OCI-LY7 (cell line): ENCODE measurements around the gene ACD. TPM values are rescaled to one million over a fixed set of nuclear protein-coding genes. Genes with fewer than 3 reads are reported as not detected.

Experiments used
- BruUV-seq: library from RNA; stranded (reverse); fragments of 400-500 nt; replicated peaks from 2 replicates; lab custom pipeline; 2021; lab: Mats Ljungman, UMichigan
- CTCF ChIA-PET: fragments of 300-600 bp; sonication (Branson Sonifier 250); formaldehyde crosslinking; loops from one replicate; lab custom pipeline; 2022; ENCODE audit warnings: antibody characterized with exemption; ENCODE audit not compliant: unreplicated experiment; lab: Charles Lee
- POLR2A ChIA-PET: fragments of 300-600 bp; sonication (Branson Sonifier 250); formaldehyde crosslinking; loops from one replicate; lab custom pipeline; 2022; ENCODE audit warnings: antibody characterized with exemption; lab: Charles Lee
- DNase-seq: peaks from one replicate; pipeline ENCODE4 v3.0.0-alpha.2; 2015; ENCODE audit warnings: low spot score
- H2AFZ ChIP-seq: fragments of 200-600 bp; sonication (generic), shearing (Covaris generic); 2 replicates; pipeline ENCODE4 v1.6.1; 2014; ENCODE audit warnings: mild to moderate bottlenecking, antibody characterized with exemption, low read length, moderate library complexity
- H3K27ac ChIP-seq: fragments of 200-600 bp; sonication (generic); 2 replicates; pipeline ENCODE4 v1.5.1; 2014; ENCODE audit warnings: mixed run types, low read depth, mild to moderate bottlenecking, moderate library complexity, low read length, inconsistent platforms; ENCODE audit not compliant: poor library complexity, severe bottlenecking
- H3K36me3 ChIP-seq: fragments of 200-600 bp; sonication (generic); 2 replicates; pipeline ENCODE4 v1.6.1; 2014; ENCODE audit warnings: mild to moderate bottlenecking, antibody characterized with exemption, low read length, moderate library complexity, mixed read lengths; ENCODE audit not compliant: insufficient read depth
- H3K4me1 ChIP-seq: fragments of 200-600 bp; sonication (generic); 2 replicates; pipeline ENCODE4 v1.5.1; 2014; ENCODE audit warnings: mild to moderate bottlenecking, low read length; ENCODE audit not compliant: insufficient read depth, poor library complexity, severe bottlenecking
- H3K4me2 ChIP-seq: fragments of 200-600 bp; sonication (generic); 2 replicates; pipeline ENCODE4 v1.6.1; 2014; ENCODE audit warnings: mild to moderate bottlenecking, low read length
- H3K4me3 ChIP-seq: fragments of 200-600 bp; sonication (generic); 2 replicates; pipeline ENCODE4 v1.5.1; 2014; ENCODE audit warnings: mild to moderate bottlenecking, low read depth, low read length; ENCODE audit not compliant: poor library complexity, severe bottlenecking
- H3K79me2 ChIP-seq: fragments of 200-600 bp; sonication (generic); 2 replicates; pipeline ENCODE4 v1.6.1; 2016; ENCODE audit warnings: low read depth, mild to moderate bottlenecking, low read length, moderate library complexity, mixed read lengths; ENCODE audit not compliant: insufficient read depth
- H3K9me2 ChIP-seq: fragments of 200-600 bp; sonication (generic); 2 replicates; pipeline ENCODE4 v1.6.1; 2016; ENCODE audit warnings: mild to moderate bottlenecking, low read length, mixed read lengths; ENCODE audit not compliant: insufficient read depth
- H3K9me3 ChIP-seq: fragments of 200-600 bp; sonication (generic); 2 replicates; pipeline ENCODE4 v1.6.1; 2014; ENCODE audit warnings: mild to moderate bottlenecking, mixed run types, low read length, mixed read lengths
- H4K20me1 ChIP-seq: fragments of 200-600 bp; sonication (generic); 2 replicates; pipeline ENCODE4 v1.6.1; 2014; ENCODE audit warnings: mild to moderate bottlenecking, antibody characterized with exemption, low read length, moderate library complexity, mixed read lengths; ENCODE audit not compliant: insufficient read depth
- CTCF ChIP-seq: fragments of 200-600 bp; sonication (generic); conservative IDR thresholded peaks from 2 replicates; pipeline ENCODE4 v1.5.1; 2014; ENCODE audit warnings: mild to moderate bottlenecking, antibody characterized with exemption, low read length, moderate library complexity, mixed read lengths
- EZH2phosphoT487 ChIP-seq: fragments of 200-600 bp; sonication (generic); IDR thresholded peaks from 2 replicates; pipeline ENCODE4 v1.6.1; 2018; ENCODE audit warnings: low read depth, borderline replicate concordance, mild to moderate bottlenecking, mixed run types, antibody characterized with exemption, low read length, moderate library complexity, mixed read lengths
- intact Hi-C: fragments of 100-400 bp; cut with micrococcal nuclease; formaldehyde crosslinking; loops from one replicate; pipeline ENCODE4 v1.10.0; 2022; ENCODE audit not compliant: unreplicated experiment
- total RNA-seq, 2 experiments: library from RNA; depleted of rRNA in 1 of 2; stranded (reverse); fragments of >200 nt in 1 of 2; shearing (Covaris generic) in 1 of 2; gene quantifications; 2 replicates each; pipeline ENCODE4 v1.2.3, GENCODE V29; 2014 to 2022

Gene ACD
- total RNA-seq, 2 experiments from 2014 or later: 33.7 to 45.4 TPM

GRCh38 chr16:67672739-67673662, 12.9 kb upstream of the ACD start:
- no TSS peak for BruUV-seq
- no peaks in the 10 kb centered on the region for H4K20me1 ChIP-seq
- TF ChIP-seq EZH2phosphoT487: no peak
- TF ChIP-seq CTCF: peak; percentile 94
- no peaks in the 10 kb centered on the region for H3K9me2 ChIP-seq
- no peak overlapping the region for H3K27ac ChIP-seq
- H3K4me3 ChIP-seq: no peak overlapping the region
- H3K4me2 ChIP-seq: no peak overlapping the region
- H3K79me2 ChIP-seq: no peaks in the 10 kb centered on the region
- H3K9me3 ChIP-seq: no peaks in the 10 kb centered on the region
- H3K4me1 ChIP-seq: peaks cover 16% of the 10 kb centered on the region
- POLR2A ChIA-PET: interaction anchor here (0.5 kb wide), 1 partner anchor 34 kb away, joined by 4 read pairs; no protein-coding TSS in a partner anchor
- no peaks in the 10 kb centered on the region for H3K36me3 ChIP-seq
- DNase-seq: peak; percentile 80
- intact Hi-C loops: loop anchor here (1.0 to 10.0 kb wide), 3 partner anchors 143 to 372 kb away; no protein-coding TSS in a partner anchor
- CTCF ChIA-PET: interaction anchor here (0.6 kb wide), 1 partner anchor 209 kb away, joined by 4 read pairs; no protein-coding TSS in a partner anchor
- H2AFZ ChIP-seq: no peak overlapping the region

- Histone ChIP-seq H3K36me3 (no peaks in the 10 kb centered on the region), H3K4me2 (no peak overlapping the region), H3K27ac (no peak overlapping the region), H3K79me2 (no peaks in the 10 kb centered on the region), H3K4me3 (no peak overlapping the region), H2AFZ (no peak overlapping the region), H3K9me2 (no peaks in the 10 kb centered on the region), H3K4me1 (peaks cover 23% of the 10 kb centered on the region), H4K20me1 (no peaks in the 10 kb centered on the region), H3K9me3 (no peaks in the 10 kb centered on the region)
- CTCF ChIA-PET: interaction anchor here (0.7 to 1.0 kb wide), 2 partner anchors 152 to 446 kb away, joined by 3 read pairs; no protein-coding TSS in a partner anchor
- POLR2A ChIA-PET: interaction anchor here (0.5 kb wide), 1 partner anchor 34 kb away, joined by 4 read pairs; no protein-coding TSS in a partner anchor
- intact Hi-C loops: loop anchor here (1.0 to 10.0 kb wide), 3 partner anchors 144 to 372 kb away; no protein-coding TSS in a partner anchor
- TF ChIP-seq EZH2phosphoT487: no peak
- TF ChIP-seq CTCF: no peak
- no TSS peak for BruUV-seq
- DNase-seq: no peak
Observed at GRCh38 chr16:67672306-67672705, 12.2 kb upstream of the ACD start.
